Prostate gland (tissue), 2 donors: ENCODE data around the gene ALDH7A1.

Experiments used
- CTCF ChIP-seq, 4 experiments: fragments of 200-600 bp in 2 of 4; fragments of 450-650 bp in 2 of 4; sonication (generic) in 2 of 4; IDR thresholded peaks; 1 replicate in 3 of 4; 2 replicates in 1 of 4; pipeline ENCODE4 v1.5.1; 2016 to 2019; ENCODE audit warnings: antibody characterized with exemption in 4 of 4, mild to moderate bottlenecking in 2 of 4, moderate library complexity in 2 of 4
- POLR2A ChIP-seq: fragments of 450-650 bp; IDR thresholded peaks from one replicate; pipeline ENCODE4 v1.6.1; 2016; ENCODE audit warnings: antibody characterized with exemption, mild to moderate bottlenecking
- POLR2AphosphoS5 ChIP-seq: sonication (generic); formaldehyde crosslinking; IDR thresholded peaks from one replicate; pipeline ENCODE4 v1.6.1; 2017; ENCODE audit warnings: antibody characterized with exemption

GRCh38 chr5:126628102-126628501 lies 33.1 kb upstream of the ALDH7A1 start:
- no peak for TF ChIP-seq CTCF (IDR thresholded peaks at IDR 0.05)
- TF ChIP-seq POLR2A, result no peak
- no peak for TF ChIP-seq POLR2AphosphoS5
